Measurements from ENCODE around the gene ENTR1.

The ENTR1 gene

GRCh38 chr9:136397643-136398042, 12.8 kb downstream of the ENTR1 start:
- no peak for DNase-seq (ENCODE audit: low spot score)

- DNase-seq (ENCODE audit: low spot score), result no peak
Measured at GRCh38 chr9:136396219-136396515, 14.2 kb downstream of the ENTR1 start.

DNA sequence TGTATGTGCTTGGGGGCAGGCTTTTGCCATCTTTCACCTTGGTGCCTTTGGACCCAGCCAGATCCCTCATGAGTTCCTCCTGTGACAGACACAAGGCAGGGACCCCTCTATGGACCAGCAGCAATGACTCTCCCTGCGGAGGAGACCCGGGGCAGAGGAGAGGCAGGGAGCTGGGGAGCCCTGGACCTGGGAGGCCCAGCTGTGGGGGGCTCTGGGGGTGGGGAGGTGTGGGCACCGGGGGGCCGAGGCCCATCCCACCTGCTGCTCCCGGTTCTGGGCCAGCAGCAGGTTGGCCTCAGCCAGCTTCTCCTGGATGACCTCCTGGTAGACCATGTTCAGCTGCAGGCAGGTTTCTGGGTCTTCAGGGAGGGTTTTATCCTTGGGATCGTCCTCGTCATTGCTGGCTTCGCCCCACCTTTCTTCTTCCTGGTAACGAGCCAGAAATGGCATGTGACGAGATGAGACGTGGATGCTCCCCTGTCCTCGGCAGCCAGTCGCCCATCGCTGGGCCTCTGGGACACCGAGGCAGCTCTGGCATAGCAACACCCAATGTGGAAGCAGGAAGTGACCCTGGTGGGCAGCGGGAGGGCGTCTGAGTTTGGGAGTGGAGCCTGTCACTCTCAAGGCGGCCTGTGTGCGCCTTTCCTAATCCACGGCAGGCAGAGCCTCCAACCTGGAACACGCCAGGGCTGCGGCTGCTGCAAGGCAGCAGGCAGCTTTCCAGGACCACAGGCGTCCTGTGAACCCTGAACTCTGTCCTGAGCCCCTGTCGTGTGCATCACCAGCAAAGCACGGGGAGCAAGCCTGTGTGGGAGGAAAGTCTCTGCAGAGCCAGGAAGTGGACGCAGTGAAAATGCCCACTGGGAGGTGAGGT, 14.8 kb downstream of the ENTR1 start:
- no peak for DNase-seq (ENCODE audit: low spot score)

DNA sequence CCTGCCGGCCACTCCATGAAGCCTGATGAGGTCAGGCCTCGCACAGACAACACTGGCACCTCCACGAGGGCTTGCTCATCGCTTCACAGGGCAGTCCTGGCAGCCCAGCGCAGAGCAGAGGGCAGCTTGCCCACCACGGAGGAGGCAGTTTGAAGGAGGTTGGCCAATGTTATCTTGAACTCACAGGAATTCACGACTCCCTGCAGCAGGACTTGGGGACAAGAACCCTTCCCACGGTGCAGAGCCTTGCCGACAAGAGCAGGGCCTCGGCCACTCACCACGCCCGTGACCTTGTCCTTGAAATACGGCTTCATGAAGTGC, 15.4 kb downstream of the ENTR1 start:
- DNase-seq (ENCODE audit: low spot score), result no peak

DNA sequence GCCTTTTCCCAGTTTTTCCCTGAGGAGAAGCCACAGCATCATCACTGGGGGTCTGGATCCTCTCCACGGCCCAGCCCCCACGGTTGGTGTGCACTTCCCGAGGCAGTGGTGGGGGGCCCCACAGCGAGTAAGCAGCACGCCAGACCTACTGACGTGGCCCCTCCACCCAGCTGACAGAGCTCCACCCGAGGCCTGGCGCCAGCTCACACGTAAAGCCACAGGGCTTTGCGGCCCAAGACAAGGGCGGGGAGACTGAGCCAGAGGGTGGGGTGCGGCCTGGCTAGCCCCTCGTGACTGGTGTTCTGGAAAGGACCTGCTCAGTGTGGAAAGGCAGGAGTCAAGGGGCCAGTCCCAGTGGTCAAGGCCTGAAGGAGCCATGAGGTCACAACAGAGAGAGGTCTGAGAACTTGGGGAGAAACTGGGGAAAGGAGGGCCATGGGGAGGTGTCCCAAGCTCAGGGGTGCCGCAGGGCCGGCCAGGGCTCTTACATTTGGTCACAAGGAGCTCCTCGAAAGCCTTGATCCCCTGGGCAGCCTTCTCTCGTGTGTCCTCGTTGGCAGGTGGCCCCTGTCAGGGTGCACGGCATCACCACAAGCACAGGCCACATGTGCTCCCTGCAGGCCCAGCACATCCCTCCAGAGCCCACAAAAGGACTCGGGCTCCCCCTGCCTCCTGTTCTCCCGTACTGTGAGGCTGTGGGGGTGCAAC, 15.9 kb downstream of the ENTR1 start:
- no peak for DNase-seq (ENCODE audit: low spot score)

DNA sequence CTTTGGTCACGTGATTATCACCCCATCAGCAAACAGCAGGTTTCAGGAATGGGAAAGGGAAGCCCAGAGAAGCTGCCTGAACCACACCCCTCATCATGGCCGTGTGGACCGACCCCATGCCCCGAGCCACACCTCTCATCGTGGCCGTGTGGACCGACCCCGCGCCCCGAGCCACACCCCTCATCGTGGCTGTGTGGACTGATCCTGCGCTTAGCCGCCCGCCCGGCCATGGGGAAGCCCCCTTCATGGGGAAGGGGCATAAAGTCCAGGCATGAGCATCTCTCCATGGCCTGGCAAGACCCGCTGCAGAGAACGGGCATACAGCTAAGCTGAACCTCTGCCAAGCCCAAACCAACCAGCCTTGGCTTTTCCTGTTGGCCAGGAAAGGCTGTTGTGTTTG, 16.9 kb downstream of the ENTR1 start:
- no peak for DNase-seq (ENCODE audit: low spot score)

DNA sequence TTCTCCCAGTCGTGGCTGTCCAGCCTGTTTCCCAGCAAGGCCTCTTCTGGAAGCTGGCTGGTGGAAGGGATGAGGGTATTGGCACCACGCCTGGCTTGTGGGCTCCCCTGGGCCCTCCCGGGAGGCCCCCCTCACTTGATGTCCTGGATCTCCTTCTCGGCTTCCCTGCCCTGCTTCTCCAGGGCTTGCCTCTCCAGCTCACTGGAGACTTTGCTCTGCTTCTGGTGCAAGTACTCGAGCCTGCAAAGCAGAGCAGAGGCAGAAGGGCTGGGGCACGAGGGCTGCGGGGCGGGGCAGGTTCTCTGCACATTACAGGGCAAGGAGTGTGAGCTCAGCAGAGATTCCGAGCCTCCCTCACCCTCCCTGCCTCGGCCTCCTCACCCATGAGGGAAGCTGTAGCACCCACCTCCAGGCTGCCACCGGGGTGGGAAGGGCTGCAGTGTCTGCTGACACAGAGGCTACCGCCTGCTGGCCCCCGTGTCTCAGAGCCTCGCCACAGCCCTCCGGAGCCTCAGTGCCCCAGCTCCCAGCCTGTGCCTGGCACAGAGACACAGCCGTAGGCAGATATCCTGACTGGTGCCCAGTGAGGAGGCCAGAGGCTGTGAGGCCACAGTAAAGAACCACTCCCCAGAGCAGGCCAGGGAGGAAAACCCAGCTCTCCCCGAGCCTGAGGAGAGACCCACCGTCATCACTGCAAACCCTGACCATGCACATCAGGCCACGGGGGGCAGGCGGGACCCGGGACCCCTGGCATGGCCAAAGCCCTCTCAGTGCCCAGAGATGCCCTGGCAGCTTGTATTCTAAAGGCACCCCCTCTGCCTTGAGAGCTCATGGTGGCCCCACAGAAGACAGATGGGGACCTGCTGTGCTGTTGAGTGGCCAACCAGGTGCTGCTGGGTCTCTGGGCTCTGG, 17.6 kb downstream of the ENTR1 start:
- DNase-seq (ENCODE audit: low spot score), result no peak

DNA sequence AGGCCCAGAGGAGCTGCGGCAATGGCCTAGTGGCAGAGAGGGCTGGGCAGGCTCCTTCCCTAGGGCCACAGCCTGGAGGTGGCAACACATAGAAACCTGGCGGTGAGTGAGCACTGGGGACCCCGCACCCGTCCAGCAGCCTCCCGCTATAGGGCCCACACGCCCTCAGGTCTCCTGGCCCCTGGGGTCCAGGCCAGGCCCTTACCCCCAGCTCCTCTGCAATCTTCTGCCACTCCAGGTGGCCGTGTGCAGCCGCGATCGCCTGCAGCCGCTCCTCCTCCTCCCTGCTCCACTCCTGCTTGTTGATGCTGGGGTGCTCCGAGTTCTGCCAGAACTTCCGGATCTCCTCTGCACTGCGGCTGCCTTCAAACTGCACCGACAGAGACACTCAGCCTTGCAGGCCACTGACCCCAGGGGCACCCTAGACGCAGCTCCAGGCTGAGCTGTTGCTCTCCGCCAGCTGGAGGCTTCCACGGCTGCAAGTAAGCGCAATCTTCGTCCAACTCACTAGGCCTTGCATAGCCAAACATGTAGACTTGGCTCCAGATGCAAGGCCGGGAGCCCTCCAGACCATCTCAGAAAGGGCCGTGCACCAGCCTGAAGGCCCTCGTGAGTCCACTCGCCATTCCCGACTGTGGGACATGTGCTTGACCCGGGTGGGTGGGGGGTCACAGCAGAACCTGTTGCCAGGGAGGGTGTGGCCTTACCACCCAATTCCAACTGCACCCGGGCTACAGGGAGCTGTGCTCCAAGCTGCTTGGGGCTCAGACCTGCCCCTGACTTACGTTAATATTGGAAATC, 18.5 kb downstream of the ENTR1 start:
- DNase-seq (ENCODE audit: low spot score), result no peak

DNA sequence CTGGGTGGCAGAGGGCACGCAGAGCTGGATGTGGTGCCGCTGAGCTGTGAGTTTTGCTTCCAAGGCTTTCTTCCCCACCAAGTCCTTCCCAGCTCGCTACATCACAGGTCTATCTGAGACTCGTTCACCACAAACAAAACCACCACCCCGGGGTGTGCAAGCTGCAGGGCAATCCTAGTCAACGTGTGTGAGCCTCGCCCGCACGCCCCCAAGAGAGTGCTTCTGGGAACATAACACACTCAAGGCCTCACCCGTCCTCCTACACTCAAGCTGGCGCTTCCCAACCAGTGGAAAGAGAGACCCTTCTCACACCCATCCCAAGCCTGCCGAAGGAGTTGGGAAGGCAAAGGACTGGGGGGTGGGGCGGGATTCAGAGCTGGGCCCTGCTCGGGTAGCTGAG, 21.0 kb downstream of the ENTR1 start:
- no peak for DNase-seq (ENCODE audit: low spot score)

- no peak for DNase-seq (ENCODE audit: low spot score)
Measured at GRCh38 chr9:136387217-136387616, 23.2 kb downstream of the ENTR1 start.

DNA sequence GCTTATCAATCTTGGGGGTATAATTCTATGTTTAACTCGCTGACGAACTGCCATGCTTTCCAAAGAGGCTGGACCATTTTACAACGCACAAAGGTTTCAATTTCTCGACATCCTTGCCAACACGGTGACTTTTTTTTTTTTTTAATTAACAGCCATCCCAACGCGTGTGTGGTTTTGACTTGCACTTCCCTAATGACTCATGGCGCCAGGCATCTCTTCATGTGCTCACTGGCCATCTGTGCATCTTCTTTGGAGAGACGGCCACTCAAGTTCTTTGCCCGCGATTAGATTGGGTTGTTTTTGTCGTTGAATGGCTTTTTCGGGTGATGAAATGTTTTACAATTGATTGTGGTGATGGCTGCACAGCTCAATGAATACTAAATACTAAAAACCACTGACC, 24.4 kb downstream of the ENTR1 start:
- DNase-seq (ENCODE audit: low spot score), result no peak

DNA sequence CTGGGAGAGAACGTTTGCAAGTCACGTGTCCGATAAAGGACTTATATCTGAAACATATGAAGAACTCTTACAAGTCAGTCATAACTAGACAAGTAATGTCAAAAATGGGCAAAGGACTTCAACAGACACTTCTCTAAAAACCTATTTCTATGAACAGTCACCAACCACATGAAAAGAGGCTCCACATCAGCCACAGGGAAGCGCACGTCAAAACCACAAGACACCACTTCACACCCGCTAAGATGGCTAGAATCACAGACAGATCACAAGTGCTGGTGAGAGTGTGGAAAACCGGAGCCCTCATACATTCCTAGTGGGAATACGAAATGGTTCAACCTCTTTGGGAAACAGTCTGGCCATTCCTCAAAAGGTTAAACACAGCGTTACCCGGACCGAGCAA, 25.4 kb downstream of the ENTR1 start:
- DNase-seq (ENCODE audit: low spot score), result no peak

- DNase-seq (ENCODE audit: low spot score), result no peak
Measured at GRCh38 chr9:136383436-136383835, 27.0 kb downstream of the ENTR1 start.

DNA sequence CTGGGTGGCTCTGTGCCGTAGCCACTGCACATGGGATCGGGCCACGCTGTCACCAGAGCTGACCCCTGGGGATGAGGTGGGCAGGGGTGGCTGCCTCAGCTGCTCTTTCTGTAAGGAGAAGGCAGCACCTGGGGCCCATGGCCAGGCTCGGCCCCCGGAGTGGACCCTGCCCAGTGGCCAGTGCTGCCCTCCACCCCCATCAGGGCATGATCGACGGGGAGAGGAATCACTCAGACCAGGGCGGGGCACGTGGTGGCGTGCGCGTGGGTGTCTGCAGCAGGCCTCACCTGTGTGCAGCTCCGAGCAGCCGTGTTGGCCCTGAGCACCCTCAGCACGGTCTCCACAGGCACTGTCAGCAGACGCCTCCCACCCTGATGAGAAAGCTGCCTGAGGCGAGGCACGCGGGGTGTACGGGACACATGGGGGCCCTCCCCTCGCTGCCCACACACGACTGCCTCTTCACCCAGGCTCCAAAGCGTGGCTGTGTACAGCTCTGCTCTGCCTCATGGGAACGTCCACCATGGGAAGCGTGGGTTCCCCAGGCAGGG, 28.4 kb downstream of the ENTR1 start:
- no peak for DNase-seq (ENCODE audit: low spot score)

DNA sequence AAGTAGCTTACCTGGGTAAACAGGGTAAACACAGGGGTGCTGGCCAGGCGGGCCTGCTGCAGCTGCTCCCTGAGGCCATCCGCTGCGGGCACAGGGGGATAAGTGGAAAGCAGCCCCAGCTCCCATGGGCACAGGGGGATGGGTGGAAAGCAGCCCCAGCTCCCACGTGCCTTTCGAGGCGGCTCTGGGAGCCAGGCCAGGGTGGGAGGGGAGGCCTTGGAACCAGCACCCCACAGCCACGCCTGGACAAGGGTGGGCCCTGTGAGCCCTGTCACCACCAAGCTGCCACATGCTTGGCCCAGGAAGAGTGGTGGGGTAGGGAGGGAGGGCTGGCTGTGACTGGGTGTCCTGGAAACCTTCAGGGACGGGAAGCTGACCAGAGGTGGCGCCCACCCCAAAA, 29.1 kb downstream of the ENTR1 start:
- no peak for DNase-seq (ENCODE audit: low spot score)

DNA sequence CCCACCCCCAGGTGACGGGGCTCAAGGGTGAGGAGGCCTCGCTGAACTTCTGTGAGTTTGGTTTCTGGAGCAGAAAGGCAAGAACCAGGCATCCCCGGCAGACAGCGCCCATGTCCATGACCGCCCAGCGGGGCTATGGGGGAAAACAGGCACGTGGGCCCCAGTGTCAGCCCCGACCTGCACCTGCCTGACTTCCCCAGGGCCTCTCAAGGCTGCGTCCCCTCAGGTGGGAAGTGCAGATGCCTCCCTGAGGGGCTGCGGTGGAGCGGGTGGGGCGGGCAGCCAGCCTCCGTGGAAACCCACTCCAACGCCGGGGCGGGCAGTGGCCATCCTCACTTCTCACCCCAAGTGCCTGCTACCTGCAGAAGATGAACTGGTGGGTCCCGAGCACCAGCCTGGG, 30.0 kb downstream of the ENTR1 start:
- DNase-seq (ENCODE audit: low spot score), result no peak

DNA sequence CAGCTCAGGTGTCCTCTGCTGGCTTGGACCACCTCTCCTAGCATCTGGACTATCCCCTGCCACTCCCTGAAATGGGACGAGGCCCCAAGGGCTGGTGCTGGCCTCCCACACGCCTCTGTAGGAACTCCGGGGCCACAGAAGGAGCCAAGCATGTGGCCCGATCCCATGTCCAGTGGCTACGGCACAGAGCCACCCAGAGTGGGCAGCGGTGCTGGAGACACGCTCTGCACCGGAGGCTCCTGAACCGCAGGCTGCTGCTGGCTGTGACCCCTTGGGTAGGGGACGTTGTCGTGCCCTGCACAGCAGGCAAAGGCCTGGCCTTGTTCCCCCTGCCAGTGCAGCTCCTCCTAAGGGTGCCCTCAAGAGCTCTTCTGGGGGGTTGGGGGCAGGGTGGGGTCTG, 30.5 kb downstream of the ENTR1 start:
- no peak for DNase-seq (ENCODE audit: low spot score)

GRCh38 chr9:136379401-136379800, 31.0 kb downstream of the ENTR1 start:
- DNase-seq (ENCODE audit: low spot score), result no peak

- no peak for DNase-seq (ENCODE audit: low spot score)
Measured at GRCh38 chr9:136379003-136379287, 31.5 kb downstream of the ENTR1 start.

DNA sequence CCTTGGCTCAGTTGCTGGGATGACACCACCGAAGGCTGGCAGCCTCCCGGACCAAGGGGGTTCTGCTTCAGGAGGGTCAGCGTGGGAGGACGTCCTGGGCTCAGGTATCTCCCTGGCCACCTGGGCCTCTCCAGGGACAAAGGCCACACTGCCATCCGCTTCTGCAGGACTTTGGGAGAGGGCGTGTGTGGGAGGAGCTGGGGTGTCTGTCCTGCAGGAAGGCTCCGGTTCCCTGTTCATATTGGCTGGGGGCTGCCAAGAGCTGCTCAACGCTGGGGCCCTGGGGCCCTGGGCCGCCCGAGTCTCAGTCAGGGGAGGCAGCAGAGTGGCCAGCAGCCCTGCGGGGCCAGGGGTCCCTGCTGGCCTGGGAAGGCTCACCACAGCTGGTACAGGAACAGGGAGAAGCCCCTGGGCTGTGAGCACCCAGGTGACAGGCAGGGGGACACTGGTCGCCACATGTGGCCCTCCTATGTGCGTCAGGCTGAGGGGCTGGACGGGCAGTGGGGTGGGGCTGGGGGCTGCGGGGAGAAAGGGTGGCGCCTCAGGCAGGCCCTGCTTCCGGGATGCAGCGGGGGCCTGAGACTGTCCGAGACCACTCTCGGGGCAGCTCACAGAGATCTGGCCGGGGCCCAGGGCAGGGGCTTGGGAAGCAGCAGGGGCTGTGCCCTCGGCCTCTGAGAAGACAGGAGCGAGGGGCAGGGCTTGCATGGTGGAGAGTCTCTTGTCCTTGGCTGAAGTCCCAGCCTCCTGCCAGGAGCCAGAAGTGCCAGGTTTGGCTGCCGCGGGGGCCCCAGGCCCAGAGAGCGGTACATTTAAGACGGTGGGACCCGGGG, 32.0 kb downstream of the ENTR1 start:
- peak; percentile 47 for DNase-seq (ENCODE audit: low spot score)

Data from cerebellar cortex (tissue), 1 donor.